Naive B cell (primary cell): Measurements from ENCODE around the gene PPIL1. TPM values are rescaled to one million over a fixed set of nuclear protein-coding genes. Genes with fewer than 3 reads are reported as not detected.

ENCODE experiments used
- ATAC-seq, 2 donors: fragments of 150-1000 bp; cut with Tn5 transposase; 2 replicates each; pipeline ENCODE4 v1.10.0; 2021; ENCODE audit warnings: low read depth in 2 of 2, mild to moderate bottlenecking in 2 of 2, moderate library complexity in 2 of 2
- DNase-seq: peaks from one replicate; pipeline ENCODE4 v3.0.0; 2022
- H3K27ac Mint-ChIP-seq, 6 donors: one replicate each; pipeline ENCODE4 v1.8.0; 2020 to 2022; ENCODE audit warnings: mild to moderate bottlenecking in 6 of 6, mixed read lengths in 6 of 6, moderate library complexity in 5 of 6, inconsistent platforms in 2 of 6
- H3K27me3 Mint-ChIP-seq, 3 donors: one replicate each; pipeline ENCODE4 v1.8.0; 2021 to 2022; ENCODE audit warnings: mixed read lengths in 3 of 3, mild to moderate bottlenecking in 1 of 3
- H3K36me3 Mint-ChIP-seq, 2 donors: one replicate each; pipeline ENCODE4 v1.8.0; 2020 to 2022; ENCODE audit warnings: mixed read lengths in 2 of 2, inconsistent platforms in 1 of 2, mild to moderate bottlenecking in 1 of 2
- H3K4me1 Mint-ChIP-seq, 3 donors: one replicate each; pipeline ENCODE4 v1.8.0; 2020 to 2022; ENCODE audit warnings: mixed read lengths in 3 of 3, inconsistent platforms in 1 of 3, mild to moderate bottlenecking in 1 of 3, moderate library complexity in 1 of 3
- H3K4me3 Mint-ChIP-seq, 8 donors: one replicate each; pipeline ENCODE4 v1.8.0; 2020 to 2022; ENCODE audit warnings: mild to moderate bottlenecking in 8 of 8, mixed read lengths in 8 of 8, moderate library complexity in 8 of 8, inconsistent platforms in 2 of 8
- H3K9me3 Mint-ChIP-seq, 7 donors: one replicate each; pipeline ENCODE4 v1.8.0; 2020 to 2022; ENCODE audit warnings: mixed read lengths in 7 of 7, mild to moderate bottlenecking in 5 of 7, inconsistent platforms in 2 of 7, moderate library complexity in 1 of 7
- polyA plus RNA-seq, 6 donors: library from polyadenylated mRNA; unstranded; fragments of 300-500 nt; fragmentation: Illumina TruSeq; gene quantifications; one replicate each; pipeline ENCODE4 v1.2.3, GENCODE V29; 2021; ENCODE audit warnings: low read depth in 6 of 6

PPIL1 gene
- polyA plus RNA-seq, 6 donors from 2014 or later = 4.9 to 12.2 (median 6.8) TPM

DNA sequence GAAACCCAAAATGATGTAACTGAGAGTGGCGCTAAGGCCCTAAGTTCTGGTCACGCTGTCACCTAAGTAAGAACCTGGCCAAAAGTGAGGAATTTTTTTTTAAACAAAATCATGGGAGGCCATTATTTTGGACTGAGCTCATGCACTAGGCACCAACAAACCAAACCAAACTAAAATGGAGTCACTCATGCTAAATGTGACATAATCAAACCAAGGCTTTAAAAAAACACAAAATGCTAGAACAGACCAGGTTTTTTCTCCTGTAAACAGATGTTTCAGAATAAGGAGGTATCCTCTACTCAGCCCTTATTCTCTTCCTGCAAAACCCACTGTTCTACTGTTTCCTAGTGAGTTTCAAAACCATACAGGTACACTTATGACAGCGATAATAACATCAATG lies 10.0 kb upstream of the PPIL1 start:
- peaks cover 0 to 1% (median 0%) of the 10 kb centered on the region in 3 donors for H3K27me3 Mint-ChIP-seq
- no peak overlapping the region for H3K4me3 Mint-ChIP-seq
- H3K9me3 Mint-ChIP-seq = no peaks in the 10 kb centered on the region
- H3K36me3 Mint-ChIP-seq = no peaks in the 10 kb centered on the region
- H3K4me1 Mint-ChIP-seq = peaks cover 17 to 36% (median 23%) of the 10 kb centered on the region in 3 donors
- DNase-seq (no peak), ATAC-seq (no peak)
- peak overlapping the region in 1 of 6 donors; percentile 60 for H3K27ac Mint-ChIP-seq

DNA sequence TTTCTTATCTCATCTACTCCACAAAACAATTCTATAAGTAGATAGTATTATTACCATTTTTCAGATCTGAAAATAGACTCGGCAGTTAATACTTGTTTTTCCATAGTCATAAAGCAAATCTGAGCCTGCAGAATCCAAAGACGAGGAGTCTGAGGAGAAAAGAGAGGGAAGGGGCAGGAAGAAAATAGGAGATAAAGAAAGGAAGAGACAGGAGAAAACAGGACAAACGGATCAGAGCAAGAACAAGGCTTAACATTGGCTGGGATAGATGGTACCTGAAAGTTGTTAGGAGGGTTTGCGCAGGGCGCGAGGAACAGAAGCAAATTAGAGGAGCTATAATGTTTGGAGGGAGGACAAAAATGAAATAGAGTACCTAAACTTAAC lies 639 bp upstream of the PPIL1 start:
- Mint-ChIP-seq H3K27me3 (peaks cover 0 to 12% (median 8%) of the 10 kb centered on the region in 3 donors), H3K4me3 (peak overlapping the region; percentile 92 to 99 (median 97)), H3K27ac (peak overlapping the region; percentile 7 to 98 (median 97)), H3K36me3 (peaks cover 0 to 8% of the 10 kb centered on the region in 2 donors), H3K4me1 (peaks cover 19 to 35% (median 26%) of the 10 kb centered on the region in 3 donors), H3K9me3 (no peaks in the 10 kb centered on the region)
- ATAC-seq (no peak), DNase-seq (no peak)

DNA sequence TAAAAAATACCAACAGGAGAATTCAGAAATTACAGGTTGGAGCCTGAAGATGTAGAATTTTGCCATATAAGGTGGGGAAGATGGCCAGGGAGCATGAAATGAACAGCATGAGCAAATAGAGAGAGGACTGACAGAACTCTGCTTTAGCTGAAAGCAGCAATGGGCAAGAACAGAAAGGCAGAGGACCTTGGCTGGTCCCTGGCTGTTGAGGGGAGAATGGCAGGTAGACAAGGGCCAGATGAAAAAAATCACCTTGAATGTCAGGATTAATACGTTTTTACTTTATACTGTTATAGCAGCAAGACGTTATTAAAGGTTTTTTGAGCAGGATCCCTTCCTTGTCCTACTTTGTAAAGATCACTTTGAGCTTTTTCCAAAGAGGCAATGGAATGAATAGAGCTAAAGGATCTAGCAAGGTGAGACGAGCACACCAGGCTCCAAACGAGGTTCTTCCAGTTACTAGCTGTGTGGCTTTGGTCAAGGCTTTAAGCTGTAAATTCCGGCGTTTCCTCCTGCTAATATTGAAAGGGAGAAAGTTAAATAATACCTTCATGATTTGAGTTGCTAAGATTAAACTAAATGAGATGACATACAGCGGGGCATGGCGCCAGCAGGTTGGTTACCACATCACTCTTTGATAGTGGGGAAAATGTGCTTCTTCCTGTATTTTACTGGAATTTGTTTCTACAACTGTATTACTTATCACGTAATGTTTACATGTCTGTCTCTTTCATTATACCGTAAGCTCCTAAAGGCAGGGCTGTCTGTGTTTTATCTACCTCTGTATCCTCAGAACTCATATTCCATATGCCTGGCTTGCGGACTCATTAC lies 776 bp downstream of the PPIL1 start:
- H3K9me3 Mint-ChIP-seq = no peaks in the 10 kb centered on the region
- peaks cover 19 to 39% (median 36%) of the 10 kb centered on the region in 3 donors for H3K4me1 Mint-ChIP-seq
- ATAC-seq (no peak), DNase-seq (no peak)
- peak overlapping the region; percentile 92 to 99 (median 97) for H3K4me3 Mint-ChIP-seq
- H3K36me3 Mint-ChIP-seq = peaks cover 0 to 8% of the 10 kb centered on the region in 2 donors
- H3K27me3 Mint-ChIP-seq = peaks cover 0 to 8% (median 0%) of the 10 kb centered on the region in 3 donors
- peak overlapping the region in 4 of 6 donors; percentile 64 to 98 (median 94) for H3K27ac Mint-ChIP-seq

DNA sequence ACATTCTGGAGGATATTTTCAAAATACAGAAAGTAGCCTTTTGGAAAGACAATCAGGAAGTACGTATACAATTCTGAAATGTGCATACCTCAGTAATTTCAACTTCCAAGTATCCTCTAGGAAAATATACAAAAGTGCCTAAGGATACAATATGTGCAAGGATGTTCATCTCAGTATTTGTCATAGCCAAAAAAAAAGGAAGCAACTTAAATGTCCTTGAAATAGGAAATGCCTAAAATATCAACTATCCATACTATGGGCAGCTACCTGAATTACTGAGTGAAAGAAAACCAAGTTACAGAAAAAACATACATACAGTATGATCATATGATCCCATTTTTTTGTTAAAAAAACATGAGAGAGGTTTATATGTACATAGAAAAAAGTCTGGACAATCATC lies 1.5 kb downstream of the PPIL1 start:
- peaks cover 0 to 8% of the 10 kb centered on the region in 2 donors for H3K36me3 Mint-ChIP-seq
- DNase-seq = no peak
- ATAC-seq = no peak
- H3K4me1 Mint-ChIP-seq = peaks cover 21 to 41% (median 36%) of the 10 kb centered on the region in 3 donors
- H3K27me3 Mint-ChIP-seq = peaks cover 0 to 7% (median 0%) of the 10 kb centered on the region in 3 donors
- H3K27ac Mint-ChIP-seq = peak overlapping the region in 4 of 6 donors; percentile 41 to 91 (median 56)
- H3K9me3 Mint-ChIP-seq = no peaks in the 10 kb centered on the region
- peak overlapping the region; percentile 92 to 99 (median 97) for H3K4me3 Mint-ChIP-seq

DNA sequence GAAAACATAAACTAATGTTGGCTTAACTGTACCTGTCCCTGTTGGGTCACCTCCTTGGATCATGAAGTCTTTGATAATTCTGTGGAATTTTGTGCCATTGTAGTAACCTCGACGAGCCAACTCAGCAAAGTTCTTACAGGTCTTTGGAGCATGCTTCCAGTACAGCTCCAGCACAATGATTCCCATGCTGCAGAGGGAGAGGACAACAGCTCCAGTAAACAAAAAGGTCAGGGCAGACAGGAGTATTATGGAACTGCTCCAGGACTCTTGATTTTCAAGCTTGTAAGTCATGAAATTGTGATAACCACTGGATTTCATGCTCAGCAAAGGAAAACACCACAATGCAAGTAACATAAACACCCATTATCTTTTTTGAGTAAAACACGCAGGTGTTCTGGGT lies 2.9 kb downstream of the PPIL1 start:
- no peaks in the 10 kb centered on the region for H3K9me3 Mint-ChIP-seq
- H3K4me3 Mint-ChIP-seq = no peak overlapping the region

DNA sequence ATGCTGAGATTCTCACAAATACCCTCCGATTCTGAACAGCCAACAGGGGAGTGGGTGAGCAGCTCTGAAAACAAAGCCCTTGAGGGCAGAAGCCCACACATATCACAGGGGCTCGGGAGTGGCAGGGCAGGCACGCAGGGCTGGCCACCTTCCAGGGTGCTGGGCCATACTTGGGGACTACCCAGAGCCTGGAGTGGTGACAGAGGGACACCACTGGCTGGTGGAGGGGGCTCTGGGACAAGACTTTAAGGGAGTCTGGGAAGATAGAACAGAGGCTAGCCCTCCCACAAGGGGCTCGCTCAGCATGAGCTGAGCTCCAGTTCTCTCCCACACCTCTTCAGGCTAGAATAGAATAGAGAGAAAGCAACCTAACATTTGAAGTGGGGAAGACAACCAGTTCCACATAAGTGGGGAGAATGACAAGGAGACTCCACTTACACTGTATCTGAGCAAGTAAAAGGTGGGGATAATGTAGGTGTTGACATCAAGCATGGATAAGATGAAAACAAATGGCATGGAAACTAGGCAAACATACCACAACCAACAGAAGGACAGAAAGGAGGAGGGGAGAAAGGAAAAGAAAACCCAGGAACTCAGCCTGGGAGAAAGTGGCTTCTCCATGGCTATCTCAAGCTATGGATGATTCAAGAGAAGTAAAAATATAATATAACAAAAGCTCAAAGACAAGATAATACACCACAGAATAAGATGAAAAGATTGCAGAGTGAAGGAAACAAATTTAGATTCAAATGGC lies 7.0 kb downstream of the PPIL1 start:
- Mint-ChIP-seq H3K4me1 (peaks cover 26 to 54% (median 29%) of the 10 kb centered on the region in 3 donors), H3K4me3 (peak overlapping the region in 1 of 8 donors; percentile 58), H3K27ac (peak overlapping the region in 3 of 6 donors; percentile 4 to 35 (median 23)), H3K27me3 (no peaks in the 10 kb centered on the region), H3K36me3 (peaks cover 11 to 42% of the 10 kb centered on the region in 2 donors), H3K9me3 (no peaks in the 10 kb centered on the region)
- no peak for DNase-seq
- ATAC-seq = no peak

More for the DNA sequence above, 2.9 kb downstream of the PPIL1 start:
- DNase-seq (no peak), ATAC-seq (no peak)
- Mint-ChIP-seq H3K27me3 (no peaks in the 10 kb centered on the region), H3K27ac (no peak overlapping the region), H3K4me1 (peaks cover 26 to 51% (median 47%) of the 10 kb centered on the region in 3 donors), H3K36me3 (peaks cover 0 to 16% of the 10 kb centered on the region in 2 donors)

DNA sequence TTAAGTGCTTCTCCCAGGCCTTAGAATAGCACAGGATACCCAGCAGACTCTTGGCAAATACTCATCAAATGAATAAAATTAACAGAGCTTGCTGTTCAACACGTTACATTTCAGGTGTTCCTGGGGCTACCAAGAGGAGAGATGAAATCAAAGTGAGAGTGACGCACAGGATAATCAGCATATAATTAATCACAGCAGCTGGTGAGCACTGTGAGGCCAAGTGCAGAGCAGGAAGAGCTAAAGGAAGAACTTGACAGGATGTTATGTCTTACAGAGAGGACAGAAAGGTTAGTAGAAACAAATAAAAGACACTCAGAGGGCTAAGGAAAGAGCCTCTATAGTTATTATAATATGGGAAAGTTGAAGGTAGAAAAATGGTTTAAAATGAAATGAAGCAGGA lies 8.8 kb downstream of the PPIL1 start:
- Mint-ChIP-seq H3K36me3 (peaks cover 11 to 37% of the 10 kb centered on the region in 2 donors), H3K4me1 (peaks cover 23 to 50% (median 27%) of the 10 kb centered on the region in 3 donors), H3K27ac (no peak overlapping the region), H3K9me3 (no peaks in the 10 kb centered on the region), H3K27me3 (no peaks in the 10 kb centered on the region), H3K4me3 (no peak overlapping the region)
- ATAC-seq (no peak), DNase-seq (no peak)

DNA sequence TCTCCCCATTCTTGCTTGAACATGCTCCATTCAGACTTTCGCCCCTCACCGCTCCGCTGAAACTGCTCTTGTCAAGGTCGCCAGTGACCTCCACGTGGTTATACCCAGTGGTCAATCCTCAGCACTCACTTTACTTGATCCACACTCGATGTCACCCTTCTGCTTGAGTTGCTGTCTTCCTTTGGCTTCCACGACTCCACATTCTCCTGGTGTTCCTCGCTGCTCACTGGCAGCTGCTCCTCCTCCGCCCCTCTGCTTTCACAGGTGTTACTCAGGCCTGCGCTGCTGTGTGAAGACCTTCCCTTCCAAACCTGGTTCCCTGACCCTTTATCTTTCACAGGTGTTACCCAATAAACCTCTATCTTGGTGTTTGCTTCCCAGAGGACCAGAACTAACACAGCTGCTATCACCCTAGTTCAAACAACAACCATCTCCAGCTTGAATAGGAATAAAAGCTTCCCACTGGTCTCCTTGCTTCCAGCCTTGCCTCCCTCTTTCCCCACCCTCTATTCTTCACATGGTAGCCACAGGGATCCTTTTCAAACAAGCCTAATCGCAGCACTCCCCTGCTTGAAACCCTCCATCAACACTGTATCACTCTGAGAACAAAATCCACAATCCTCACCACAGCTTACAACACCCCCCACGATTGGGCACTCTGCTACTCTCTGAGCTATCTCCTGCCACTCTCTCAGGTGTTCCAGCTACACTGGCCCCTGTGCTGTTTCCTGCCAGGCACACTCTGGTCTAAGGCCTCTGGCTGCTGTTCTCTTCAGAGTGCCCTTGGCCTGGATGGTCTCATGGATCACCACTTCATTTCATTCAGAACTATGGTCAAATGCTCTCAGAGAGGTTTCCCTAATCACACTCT lies 10.7 kb downstream of the PPIL1 start:
- DNase-seq (no peak), ATAC-seq (no peak)
- no peak overlapping the region for H3K4me3 Mint-ChIP-seq
- H3K27ac Mint-ChIP-seq = peak overlapping the region in 3 of 6 donors; percentile 6 to 15 (median 9)
- peaks cover 17 to 36% (median 22%) of the 10 kb centered on the region in 3 donors for H3K4me1 Mint-ChIP-seq
- no peaks in the 10 kb centered on the region for H3K9me3 Mint-ChIP-seq
- peaks cover 11 to 34% of the 10 kb centered on the region in 2 donors for H3K36me3 Mint-ChIP-seq
- H3K27me3 Mint-ChIP-seq = no peaks in the 10 kb centered on the region

DNA sequence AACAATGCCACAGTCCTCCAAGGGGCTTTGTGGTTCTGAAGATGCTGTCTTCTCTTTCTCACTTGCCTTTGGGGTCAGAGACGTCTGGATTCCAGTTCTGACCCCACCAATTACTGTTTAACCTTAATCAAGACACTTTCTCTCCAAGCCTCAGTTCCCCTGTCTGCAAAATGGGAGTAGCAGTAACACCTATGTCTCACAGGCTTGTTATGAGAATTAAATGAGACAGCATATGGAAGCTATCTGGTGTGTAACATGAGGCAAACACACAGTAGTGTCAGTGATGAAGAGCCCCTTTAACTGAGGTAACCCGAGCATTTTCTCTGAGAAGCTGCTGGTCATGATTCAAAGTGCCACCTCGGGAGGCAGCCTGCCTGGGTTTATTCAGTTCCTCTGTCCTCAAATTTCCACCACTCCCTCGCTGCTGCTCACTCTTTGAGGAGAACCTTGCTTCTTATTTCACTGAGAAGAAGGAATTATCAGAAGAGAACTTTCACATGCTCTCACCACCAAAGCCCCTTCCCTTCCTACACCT lies 11.7 kb downstream of the PPIL1 start:
- ATAC-seq (no peak), DNase-seq (no peak)
- Mint-ChIP-seq H3K27ac (peak overlapping the region in 1 of 6 donors; percentile 70), H3K36me3 (peaks cover 11 to 32% of the 10 kb centered on the region in 2 donors), H3K9me3 (no peaks in the 10 kb centered on the region), H3K27me3 (no peaks in the 10 kb centered on the region), H3K4me1 (peaks cover 17 to 36% (median 22%) of the 10 kb centered on the region in 3 donors), H3K4me3 (peak overlapping the region in 1 of 8 donors; percentile 24)

DNA sequence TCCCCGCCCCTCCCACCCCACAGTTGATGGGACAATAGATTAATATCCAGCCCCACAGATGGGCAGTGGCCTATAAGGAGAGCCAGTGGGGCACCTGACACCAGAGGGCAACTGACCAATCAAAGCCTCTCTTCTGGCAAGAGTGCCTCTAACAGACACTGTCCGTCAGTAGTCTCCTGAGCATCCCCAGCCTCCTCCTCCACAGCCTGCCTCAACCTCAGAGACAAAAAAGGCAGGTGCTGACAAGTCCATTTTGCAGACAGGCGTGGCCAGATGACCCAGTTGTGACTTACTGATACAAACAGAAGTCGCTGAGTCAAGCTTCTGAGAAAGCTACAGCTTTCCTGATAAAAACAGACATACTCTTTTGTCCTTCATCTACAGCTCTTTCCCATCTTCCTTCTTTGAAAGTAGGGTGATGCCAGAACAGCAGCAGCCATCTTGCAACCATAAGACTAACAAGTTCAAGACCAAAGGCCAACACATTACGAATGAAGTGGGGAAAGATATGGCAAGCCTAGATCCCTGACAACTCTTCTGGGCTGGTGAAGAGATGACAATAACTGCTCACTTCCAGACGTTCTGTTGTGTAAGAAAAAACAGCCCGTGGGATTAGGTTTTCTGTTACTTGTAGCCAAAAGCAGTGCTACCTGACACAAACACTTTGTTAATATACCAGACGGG lies 12.3 kb downstream of the PPIL1 start:
- no peaks in the 10 kb centered on the region for H3K9me3 Mint-ChIP-seq
- peaks cover 11 to 26% of the 10 kb centered on the region in 2 donors for H3K36me3 Mint-ChIP-seq
- DNase-seq (no peak), ATAC-seq (no peak)
- H3K4me1 Mint-ChIP-seq = peaks cover 11 to 30% (median 18%) of the 10 kb centered on the region in 3 donors
- no peak overlapping the region for H3K27ac Mint-ChIP-seq
- no peak overlapping the region for H3K4me3 Mint-ChIP-seq
- H3K27me3 Mint-ChIP-seq = no peaks in the 10 kb centered on the region

DNA sequence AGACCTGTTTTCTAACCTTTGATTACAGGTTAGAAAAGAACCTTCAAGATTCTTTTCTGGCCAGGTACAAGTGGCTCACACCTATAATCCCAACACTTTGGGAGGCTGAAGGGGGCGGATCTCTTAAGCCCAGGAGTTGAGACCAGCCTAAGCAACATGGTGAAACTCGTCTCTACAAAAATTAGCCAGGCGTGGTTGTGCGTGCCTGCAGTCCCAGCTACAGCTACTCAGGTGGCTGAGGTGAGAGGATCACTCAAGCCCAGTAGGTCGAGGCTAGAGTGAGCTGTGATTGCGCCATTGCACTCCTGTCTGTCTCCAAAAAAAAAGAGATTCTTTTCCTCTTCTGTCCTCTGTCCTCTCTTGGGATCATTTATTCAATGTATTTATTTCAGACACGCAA lies 14.5 kb downstream of the PPIL1 start:
- Mint-ChIP-seq H3K27me3 (no peaks in the 10 kb centered on the region), H3K36me3 (peaks cover 21 to 29% of the 10 kb centered on the region in 2 donors), H3K9me3 (no peaks in the 10 kb centered on the region), H3K27ac (no peak overlapping the region), H3K4me1 (peaks cover 9 to 14% (median 10%) of the 10 kb centered on the region in 3 donors), H3K4me3 (no peak overlapping the region)
- no peak for ATAC-seq
- no peak for DNase-seq

DNA sequence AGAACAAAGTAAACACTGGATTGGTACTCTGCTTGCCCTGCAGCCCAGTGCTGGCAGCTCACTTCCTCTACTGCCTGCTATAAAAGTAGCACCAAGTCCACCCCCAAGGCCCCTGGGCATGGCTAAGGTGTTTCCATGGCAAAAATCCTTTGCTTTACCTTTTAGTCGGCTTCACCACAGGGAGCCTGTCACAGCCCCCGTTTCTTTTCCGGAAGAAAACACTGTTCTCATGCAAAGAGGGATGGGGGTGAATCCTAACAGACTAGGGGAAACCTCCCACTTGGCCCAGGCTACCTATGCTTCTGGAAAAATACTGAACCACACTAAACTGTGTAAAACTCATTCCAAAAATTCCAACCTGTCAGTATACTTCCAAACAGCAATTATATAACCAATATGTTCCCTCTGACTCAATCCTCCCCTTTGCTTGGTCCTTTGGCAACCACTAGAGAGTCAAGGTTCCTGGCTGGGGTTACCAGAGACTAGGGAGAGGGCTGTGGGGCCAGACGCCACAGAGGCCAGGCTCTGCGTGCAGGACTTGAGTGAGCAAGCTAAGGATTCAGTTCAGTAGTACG lies 16.1 kb downstream of the PPIL1 start:
- DNase-seq (no peak), ATAC-seq (no peak)
- Mint-ChIP-seq H3K9me3 (no peaks in the 10 kb centered on the region), H3K27me3 (no peaks in the 10 kb centered on the region), H3K36me3 (peaks cover 19 to 27% of the 10 kb centered on the region in 2 donors), H3K4me3 (no peak overlapping the region), H3K27ac (no peak overlapping the region), H3K4me1 (peaks cover 4 to 9% (median 5%) of the 10 kb centered on the region in 3 donors)
